ENCODE data around the gene GP9. TPM values are rescaled to one million over a fixed set of nuclear protein-coding genes. Genes with fewer than 3 reads are reported as not detected.
A peak's percentile ranks its signal among the peaks of the same experiment; 100 is the strongest.
"Not testable (repeated sequence)": the region's sequence is repeated elsewhere in the genome, so short reads cannot be mapped to it uniquely, and the experiment has no call there.

GP9 gene
- total RNA-seq, 1 donor from 2014 or later = not detected

DNA sequence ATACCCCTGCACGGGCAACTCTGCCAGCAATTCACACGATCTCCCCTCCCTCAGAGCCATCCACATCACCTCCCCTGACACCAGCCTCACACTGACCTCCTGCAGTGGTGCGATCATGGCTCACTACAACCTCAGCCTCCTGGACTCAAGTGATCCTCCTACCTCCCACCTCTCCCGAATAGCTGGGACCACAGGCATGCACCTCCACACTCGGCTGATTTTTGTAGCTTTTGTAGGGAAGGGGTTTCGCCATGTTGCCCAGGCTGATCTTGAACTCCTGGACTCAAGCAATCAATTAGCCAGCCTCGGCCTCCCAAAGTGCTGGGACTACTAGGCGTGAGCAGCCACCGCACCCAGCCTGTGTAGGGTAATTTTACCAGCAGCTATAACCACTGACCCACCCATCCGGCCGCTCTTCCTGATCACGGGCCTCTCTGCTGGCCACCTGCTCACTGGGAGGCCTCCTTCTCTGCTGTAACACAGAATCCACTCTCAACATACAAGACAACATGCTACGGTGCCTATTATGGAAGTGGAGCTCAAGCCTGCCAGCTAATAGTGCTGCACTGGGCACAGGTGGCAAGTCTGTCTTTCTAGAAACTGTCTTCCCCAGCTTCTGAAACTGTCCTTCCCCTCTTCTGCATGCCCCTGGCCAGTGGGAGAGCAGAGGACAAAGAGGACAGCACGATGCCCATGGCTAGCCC lies 4.6 kb downstream of the GP9 start:
- DNase-seq (no peak), ATAC-seq (no peak)
- intact Hi-C loops (cut with micrococcal nuclease) = no loop called here

DNA sequence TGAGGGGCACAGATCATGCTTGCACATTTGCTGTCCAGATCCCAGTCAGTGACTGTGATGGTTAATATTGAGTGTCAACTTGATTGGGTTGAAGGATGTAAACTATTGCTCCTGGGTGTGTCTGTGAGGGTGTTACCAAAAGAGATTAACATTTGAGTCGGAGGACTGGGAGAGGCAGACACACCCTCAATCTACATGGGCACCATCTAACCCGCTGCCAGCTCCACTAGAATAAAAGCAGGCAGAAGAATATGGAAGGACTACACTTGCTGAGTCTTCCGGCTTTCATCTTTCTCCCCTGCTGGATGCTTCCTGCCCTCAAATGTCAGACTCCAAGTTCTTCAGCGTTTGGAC lies 5.1 kb downstream of the GP9 start:
- no peak for ATAC-seq
- no peak for DNase-seq
- intact Hi-C loops (cut with micrococcal nuclease) = no loop called here

DNA sequence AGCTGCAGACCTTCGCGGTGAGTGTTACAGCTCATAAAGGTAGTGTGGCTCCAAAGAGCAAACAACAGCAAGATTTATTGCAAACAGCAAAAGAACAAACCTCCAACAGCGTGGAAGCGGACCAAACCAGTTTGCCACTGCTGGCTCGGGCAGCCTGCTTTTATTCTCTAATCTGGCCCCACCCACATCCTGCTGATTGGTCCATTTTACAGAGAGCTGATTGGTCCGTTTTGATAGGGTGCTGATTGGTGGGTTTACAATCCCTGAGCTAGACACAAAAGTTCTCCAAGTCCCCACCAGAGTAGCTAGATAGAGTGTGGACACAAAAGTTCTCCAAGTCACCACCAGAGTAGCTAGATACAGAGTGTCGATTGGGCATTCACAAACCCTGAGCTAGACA lies 7.1 kb downstream of the GP9 start:
- DNase-seq; intact Hi-C loops (cut with micrococcal nuclease); ATAC-seq: not testable (repeated sequence)

DNA sequence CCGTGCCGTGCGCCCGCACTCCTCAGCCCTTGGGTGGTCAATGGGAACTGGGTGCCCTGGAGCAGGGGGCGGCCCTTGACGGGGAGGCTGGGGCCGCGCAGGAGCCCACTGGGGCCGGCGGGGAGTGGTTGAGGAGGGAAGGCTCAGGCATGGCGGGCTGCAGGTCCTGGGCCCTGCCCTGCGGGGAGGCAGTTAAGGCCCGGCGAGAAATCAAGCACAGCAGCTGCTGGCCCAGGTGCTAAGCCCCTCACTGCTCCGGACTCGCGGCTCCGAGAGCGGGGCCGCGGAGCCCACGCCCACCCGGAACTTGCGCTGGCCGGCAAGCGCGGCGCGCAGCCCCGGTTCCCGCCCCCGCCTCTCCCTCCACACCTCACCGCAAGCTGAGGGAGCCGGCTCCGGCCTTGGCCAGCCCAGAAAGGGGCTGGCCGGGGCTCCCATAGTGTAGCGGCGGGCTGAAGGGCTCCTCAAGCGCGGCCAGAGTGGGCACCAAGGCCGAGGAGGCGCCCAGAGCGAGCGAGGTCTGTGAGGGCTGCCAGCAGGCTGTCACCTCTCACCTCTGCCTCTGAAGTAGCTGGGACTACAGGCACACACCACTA lies 7.8 kb downstream of the GP9 start:
- intact Hi-C loops (cut with micrococcal nuclease) = no loop called here
- peak; percentile 45 for DNase-seq
- peak; percentile 71 for ATAC-seq

DNA sequence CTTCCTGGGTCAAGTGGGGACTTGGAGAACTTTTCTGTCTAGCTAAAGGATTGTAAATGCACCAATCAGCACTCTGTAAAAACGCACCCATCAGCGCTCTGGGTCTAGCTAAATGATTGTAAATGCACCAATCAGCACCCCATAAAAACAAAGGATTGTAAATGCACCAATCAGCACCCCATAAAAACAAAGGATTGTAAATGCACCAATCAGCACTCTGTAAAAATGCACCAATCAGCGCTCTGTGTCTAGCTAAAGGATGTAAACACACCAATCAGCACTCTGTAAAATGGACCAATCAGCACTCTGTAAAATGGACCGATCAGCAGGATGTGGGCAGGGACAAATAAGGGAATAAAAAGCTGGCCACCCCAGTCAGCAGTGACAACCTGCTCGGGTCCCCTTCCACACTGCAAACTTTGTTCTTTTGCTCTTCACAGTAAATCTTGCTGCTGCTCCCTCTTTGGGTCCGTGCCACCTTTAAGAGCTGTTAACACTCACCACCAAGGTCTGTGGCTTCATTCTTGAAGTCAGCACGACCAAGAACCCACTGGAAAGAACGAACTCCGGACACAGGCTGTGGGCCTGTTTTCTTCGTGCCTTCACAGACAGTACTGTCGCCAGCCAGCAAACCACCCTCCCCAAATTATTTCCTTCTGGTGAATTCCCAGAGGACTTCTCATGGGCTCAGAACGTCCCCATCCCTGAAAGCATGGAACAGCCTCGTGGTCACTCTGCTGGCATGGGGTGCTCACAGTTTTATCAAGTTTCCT lies 8.9 kb downstream of the GP9 start:
- intact Hi-C loops (cut with micrococcal nuclease); ATAC-seq; DNase-seq: not testable (repeated sequence)

DNA sequence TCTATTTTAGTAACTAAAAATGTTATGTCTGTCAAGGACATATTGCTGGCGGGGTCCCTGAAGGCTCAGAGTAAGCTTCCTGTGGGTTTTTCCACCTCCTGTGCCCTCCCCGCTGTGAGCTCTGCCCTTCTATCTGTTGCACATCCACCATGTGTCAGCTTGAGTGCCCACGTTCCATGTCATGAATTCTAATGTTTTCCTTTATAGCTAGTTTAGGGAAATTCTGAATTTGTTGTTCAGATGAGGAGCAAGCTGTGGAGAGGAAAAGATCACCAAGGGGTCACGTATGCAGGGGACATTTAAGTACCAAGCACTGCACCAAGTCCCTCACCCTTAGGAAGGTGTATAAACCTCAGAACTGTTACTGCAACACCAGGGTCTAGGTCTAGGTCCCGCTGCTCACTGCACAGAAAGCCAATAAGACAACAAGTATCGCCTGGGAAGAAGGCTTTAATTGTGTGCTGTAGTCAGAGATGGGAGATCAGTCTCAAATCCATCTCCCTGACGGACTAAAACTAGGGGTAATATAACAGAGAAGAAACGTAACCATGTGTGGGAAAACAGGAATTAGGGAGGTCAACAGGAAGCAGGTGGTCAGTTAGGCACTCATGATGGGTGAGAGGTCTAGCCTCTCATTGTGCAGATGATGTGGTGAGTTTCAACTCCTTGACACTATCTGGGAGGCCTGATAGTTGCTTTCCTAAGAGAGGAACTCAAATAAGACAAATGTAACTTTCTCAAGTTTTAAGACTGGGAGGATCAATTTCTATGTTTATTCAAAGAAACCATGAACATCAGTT lies 9.7 kb downstream of the GP9 start:
- no peak for ATAC-seq
- intact Hi-C loops (cut with micrococcal nuclease) = no loop called here
- no peak for DNase-seq

DNA sequence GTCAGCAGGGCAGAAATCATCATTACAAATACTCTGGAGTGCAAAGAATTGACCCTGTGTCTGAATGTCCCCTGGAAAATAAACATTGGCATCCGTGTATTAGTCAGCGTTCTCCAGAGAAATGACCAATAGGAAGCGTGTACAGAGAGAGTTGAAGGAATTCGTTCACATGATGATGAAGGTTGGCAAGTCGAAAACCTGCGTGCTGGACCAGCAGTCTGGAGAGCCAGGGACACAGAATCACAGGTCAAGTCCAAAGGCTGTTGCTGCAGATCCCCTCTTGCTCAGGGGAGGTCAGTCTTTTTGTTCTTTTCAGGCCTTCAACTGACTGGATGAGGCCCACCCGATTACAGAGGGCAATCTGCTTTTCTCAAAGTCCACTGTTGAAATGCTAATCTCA lies 16.6 kb downstream of the GP9 start:
- intact Hi-C loops (cut with micrococcal nuclease) = no loop called here
- ATAC-seq = no peak
- no peak for DNase-seq

DNA sequence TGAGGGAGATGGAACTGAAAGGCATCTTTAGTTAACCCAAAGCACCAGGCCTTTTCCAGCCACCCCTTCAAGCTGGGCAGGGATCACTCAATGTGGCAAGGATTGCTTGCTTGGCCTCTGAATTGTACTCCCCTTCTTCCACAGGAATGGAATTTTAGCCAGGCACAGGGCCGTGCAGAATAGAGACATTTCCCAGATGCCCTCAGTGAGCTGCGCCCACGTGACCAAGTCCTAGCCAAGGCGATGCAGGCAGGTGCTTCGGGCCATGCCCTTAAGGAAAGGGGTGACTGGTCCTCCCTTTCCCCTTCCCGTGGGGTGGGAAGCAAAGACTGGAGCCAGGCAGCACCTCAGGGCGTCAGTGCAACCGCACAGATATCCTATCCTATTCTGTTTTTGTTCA lies 17.9 kb downstream of the GP9 start:
- ATAC-seq (peak; percentile 63), DNase-seq (no peak)
- intact Hi-C loops (cut with micrococcal nuclease) = no loop called here

DNA sequence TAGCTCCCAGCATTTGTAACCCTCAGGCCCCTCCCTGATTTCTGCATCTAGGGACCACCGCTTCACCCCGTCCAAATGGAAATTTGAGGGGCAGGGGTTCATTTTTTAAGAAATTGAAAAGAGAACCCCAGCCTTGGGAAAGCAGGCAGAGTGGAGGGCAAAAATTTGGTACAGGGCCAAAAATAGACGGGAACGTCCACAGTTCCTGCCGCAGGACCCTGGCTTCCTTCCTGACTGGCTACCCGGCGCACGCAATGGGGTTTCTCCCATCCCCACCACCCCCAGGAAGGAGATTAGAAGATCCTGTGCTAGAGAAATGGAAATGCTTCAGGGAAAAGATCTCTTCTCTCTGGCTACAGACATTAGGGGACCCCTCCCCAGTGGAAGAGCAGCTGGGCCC lies 20.9 kb downstream of the GP9 start:
- ATAC-seq (no peak), DNase-seq (no peak)
- intact Hi-C loops (cut with micrococcal nuclease) = no loop called here

DNA sequence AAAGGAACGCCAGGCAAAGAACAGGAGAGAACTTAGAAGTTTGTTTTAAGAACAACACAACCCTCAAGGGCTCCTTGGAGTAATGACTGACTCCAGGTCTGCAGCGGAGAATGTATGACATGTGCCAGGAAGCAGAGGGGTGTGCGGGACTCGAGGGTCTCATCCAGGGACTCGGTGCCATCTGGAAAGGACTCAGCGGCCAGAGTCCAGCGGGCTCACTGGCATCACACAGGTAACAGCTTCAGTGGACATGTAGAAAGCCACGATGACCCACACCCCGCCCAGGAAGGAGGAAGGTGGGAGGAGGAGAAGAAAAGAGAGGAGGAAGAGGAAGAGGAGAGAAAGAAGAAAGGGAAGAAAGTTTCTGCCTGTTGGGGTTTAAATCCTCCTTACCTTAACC lies 21.4 kb downstream of the GP9 start:
- DNase-seq (no peak), ATAC-seq (no peak)
- intact Hi-C loops (cut with micrococcal nuclease) = no loop called here

DNA sequence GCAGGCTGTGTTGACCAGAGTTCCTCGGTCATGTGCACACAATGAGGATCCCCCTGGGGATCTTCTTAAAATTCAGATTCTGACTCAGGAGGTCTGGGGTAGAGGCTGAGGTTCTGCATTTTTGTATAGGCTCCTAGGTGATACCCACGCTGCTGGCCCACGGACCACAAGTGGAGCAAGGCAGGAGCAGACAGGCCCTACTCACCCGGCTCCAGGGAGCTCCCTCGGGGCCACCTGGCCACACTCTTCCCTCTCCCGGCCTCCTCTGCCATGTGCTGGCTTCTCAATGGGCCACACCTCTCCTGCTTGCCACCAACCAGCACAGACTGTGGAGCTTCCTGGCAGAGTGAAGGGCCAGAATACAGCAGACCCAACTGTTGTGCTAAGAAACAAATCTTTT lies 23.9 kb downstream of the GP9 start:
- DNase-seq (no peak), ATAC-seq (no peak)
- intact Hi-C loops (cut with micrococcal nuclease) = no loop called here

DNA sequence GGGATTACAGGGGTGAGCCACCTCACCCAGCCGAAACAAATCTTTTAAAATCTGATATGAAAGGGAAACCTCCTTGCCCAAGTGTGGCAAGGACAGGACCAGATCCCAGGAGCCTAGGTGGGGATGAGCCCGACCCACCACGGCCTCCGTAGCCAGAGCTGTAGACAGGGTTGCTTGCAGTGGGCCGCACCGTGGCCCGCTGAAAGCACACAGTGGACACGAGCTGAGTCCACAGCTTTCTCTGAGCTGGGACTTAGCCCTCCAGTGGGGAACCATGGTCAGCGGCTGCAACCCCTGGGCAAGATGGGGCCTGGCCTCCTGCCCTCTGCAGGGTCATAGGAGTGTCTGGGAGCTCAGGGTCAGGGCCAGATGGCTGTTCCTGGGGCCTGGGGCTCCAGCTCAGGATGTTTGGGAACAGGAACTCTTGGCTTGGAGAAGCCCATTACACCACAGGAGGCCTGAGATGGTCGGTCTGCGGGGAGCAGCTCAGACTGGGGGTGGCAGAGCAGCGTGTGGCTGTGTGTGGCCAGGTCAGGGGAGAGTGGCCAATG lies 24.7 kb downstream of the GP9 start:
- no peak for DNase-seq
- intact Hi-C loops (cut with micrococcal nuclease) = no loop called here
- ATAC-seq = no peak

DNA sequence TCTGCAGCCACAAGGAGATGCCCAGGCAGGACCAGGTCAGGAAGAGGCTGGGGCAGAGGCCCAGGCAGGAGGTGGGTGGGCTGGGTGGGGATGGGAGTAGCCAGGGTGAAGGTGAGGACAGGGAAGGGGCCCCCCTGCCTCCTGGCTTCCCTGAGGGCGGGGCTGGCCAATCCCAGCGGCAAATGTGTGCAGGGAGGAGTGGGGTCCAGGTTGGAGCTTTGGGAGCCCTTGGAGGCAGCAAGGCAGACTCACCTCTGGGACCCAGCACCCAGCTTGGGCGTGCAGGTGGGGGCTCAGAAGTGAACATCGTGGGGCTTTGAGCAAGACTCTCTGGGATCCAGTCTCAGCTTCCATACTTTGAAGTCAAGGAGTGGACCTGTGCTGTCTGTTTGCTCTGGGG lies 25.2 kb downstream of the GP9 start:
- DNase-seq = no peak
- intact Hi-C loops (cut with micrococcal nuclease) = no loop called here

DNA sequence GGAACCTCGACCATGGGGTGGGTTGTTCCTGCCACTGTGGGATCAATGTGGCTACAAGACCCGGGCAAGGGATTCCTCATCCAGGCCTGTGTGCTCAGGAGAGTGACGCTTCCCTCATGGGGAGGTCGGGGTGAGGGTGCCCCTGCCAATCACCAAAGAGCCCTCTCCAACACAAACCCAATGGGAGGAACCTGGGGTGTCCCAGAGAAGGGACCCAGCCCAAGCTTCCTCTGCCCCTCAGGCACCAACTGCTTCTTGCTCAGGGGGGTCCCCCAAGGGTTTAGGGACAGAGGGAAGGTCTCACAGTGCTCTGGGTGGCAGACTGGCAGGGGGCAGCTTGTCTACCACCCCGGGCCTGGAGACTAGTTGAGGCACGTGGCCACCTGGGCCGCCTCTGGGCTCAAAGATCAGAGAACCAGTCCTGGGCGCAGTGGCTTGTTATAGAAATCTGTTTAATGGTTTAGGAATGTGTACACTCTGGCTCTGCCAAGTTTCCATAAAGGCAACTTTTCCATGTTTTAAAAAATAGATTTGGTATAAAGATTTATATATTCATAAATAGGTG lies 26.6 kb downstream of the GP9 start:
- DNase-seq (peak; percentile 65), ATAC-seq (peak; percentile 76)
- intact Hi-C loops (cut with micrococcal nuclease) = no loop called here

More for the DNA sequence above, 25.2 kb downstream of the GP9 start:
- ATAC-seq = no peak

DNA sequence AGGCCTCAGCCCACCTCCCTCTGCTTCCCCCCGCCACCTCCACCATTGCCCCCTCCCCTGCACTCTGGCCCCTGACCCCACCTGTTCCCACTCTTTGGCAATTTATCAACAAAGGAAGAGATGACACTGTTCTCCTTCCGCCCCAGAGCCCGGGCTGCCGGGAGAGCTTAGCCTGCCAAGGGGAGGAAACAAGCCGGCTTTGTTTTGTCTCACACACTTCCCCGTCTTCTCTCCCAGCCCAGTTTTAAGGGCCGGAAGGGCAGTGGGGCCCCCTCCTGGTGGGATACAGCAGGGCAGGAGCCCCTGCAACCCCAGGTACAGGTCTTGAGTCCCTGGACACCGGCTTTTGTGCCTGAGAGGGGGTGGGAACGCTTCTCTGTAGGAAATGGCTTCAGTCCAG lies 27.3 kb downstream of the GP9 start:
- intact Hi-C loops (cut with micrococcal nuclease) = not testable (repeated sequence)
- peak; percentile 92 for ATAC-seq
- DNase-seq = peak; percentile 49

DNA sequence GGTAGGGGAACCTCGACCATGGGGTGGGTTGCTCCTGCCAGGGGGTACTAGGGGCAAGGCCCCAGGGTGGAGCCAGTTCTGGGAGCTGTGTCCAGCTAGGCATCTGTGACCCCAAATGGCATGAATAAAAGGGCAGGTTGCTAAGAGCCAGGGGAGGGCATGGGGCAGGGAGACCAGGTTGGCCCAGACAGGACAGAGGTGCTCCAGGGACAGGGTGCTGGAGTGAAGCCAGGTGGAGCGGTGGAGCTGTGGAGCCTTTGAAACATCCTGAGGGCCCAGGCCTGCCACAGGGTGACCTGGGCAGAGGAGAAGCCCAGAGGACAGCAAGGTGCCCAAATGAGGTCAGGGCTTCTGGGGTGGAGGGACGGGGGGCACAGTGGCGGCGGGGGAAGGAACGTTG lies 27.7 kb downstream of the GP9 start:
- DNase-seq; intact Hi-C loops (cut with micrococcal nuclease): not testable (repeated sequence)
- ATAC-seq = peak; percentile 59

DNA sequence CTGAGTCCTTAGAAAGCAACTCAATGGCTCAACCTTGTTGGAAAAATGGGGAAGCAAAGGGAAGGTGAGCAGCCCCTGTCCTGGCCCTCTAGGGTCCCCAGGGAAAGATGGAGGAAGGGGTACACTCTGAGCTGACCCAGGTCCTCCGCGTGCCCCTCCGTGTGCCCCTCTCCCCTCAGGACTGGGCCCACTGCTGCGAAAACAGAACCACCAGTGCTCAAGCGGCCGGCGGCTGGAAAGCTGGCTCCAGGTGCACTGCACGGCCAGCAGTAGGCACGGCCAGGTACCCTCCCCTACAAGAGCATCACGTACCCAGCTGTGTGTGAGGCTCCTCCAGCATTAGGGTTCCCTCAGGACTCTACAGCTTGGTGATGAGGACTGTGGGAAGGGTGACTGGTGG lies 34.7 kb downstream of the GP9 start:
- no peak for ATAC-seq

DNA sequence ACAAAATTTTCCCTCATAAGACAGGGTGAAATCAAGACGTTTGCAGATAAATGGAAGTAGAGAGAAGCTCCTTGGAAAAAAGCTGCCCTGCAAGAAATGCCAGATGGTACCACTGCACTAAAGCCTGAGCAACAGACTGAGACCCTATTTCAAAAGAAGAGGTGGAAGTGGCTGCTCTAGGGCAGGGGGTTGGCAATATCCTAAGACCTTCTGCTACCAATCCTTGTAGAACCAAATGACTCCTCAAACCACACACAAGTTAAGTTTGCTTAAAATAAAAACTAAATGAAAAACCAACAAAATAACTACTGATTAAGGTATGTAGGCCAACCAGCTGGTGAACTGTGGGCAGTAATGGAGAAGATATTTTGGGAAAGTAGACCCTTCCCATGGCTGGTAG lies 39.7 kb downstream of the GP9 start:
- intact Hi-C loops (cut with micrococcal nuclease) = no loop called here
- ATAC-seq (no peak), DNase-seq (no peak)

More for the DNA sequence above, 34.7 kb downstream of the GP9 start:
- DNase-seq = no peak
- intact Hi-C loops (cut with micrococcal nuclease) = no loop called here

All from left ventricle myocardium superior (tissue), 1 donor.